Glutamatergic neuron (in vitro differentiated cells): Measurements from ENCODE around the gene PRDX5. TPM values are rescaled to one million over a fixed set of nuclear protein-coding genes. Genes with fewer than 3 reads are reported as not detected.

Experiments used
- DNase-seq: peaks from one replicate; pipeline ENCODE4 v3.0.0; 2022
- H3K27ac Mint-ChIP-seq: one replicate; pipeline ENCODE4 v1.8.0; 2020; ENCODE audit warnings: mild to moderate bottlenecking, mixed read lengths, inconsistent platforms; ENCODE audit not compliant: unreplicated experiment
- H3K27me3 Mint-ChIP-seq: one replicate; pipeline ENCODE4 v1.8.0; 2020; ENCODE audit warnings: mild to moderate bottlenecking, moderate library complexity, mixed read lengths, inconsistent platforms; ENCODE audit not compliant: unreplicated experiment
- H3K36me3 Mint-ChIP-seq: one replicate; pipeline ENCODE4 v1.8.0; 2020; ENCODE audit warnings: mild to moderate bottlenecking, mixed read lengths, inconsistent platforms; ENCODE audit not compliant: unreplicated experiment
- H3K4me1 Mint-ChIP-seq: one replicate; pipeline ENCODE4 v1.8.0; 2020; ENCODE audit warnings: mild to moderate bottlenecking, low read depth, mixed read lengths, inconsistent platforms; ENCODE audit not compliant: unreplicated experiment
- H3K4me3 Mint-ChIP-seq: one replicate; pipeline ENCODE4 v1.8.0; 2020; ENCODE audit warnings: mild to moderate bottlenecking, mixed read lengths, inconsistent platforms; ENCODE audit not compliant: unreplicated experiment
- H3K9me3 Mint-ChIP-seq: one replicate; pipeline ENCODE4 v1.8.0; 2020; ENCODE audit warnings: mild to moderate bottlenecking, moderate library complexity, mixed read lengths, inconsistent platforms; ENCODE audit not compliant: unreplicated experiment
- CTCF ChIP-seq: fragments of 200-600 bp; sonication (generic); IDR thresholded peaks from one replicate; pipeline ENCODE4 v1.5.0; 2021; ENCODE audit not compliant: partially characterized antibody, unreplicated experiment
- long read RNA-seq: library from polyadenylated mRNA; unstranded; transcript quantifications from one replicate; pipeline ENCODE4 v2.0.0, GENCODE V29; 2020; ENCODE audit not compliant: unreplicated experiment
- total RNA-seq: library from RNA; stranded (reverse); fragmentation: NEBNext Ultra II Directional; extraction: Animal tissue kit (Norgen Biotek cat#: 25700); gene quantifications from one replicate; pipeline ENCODE4 v1.2.1, GENCODE V29; 2021; ENCODE audit not compliant: unreplicated experiment

Gene PRDX5
- 418 TPM for total RNA-seq
- long read RNA-seq, transcript PRDX5-202 (4 exons, 463 nt) = minor isoform, 28 of 521 reads
- long read RNA-seq, transcript PRDX5-201 (6 exons, 893 nt) = major isoform, 442 of 521 reads
- long read RNA-seq, transcript PRDX5-203 (5 exons, 596 nt) = minor isoform, 13 of 521 reads
- long read RNA-seq, partial matches to known transcripts = 3 of 521 reads
- long read RNA-seq, other reads (novel, unspliced or antisense) = 35 of 521 reads

- Mint-ChIP-seq H3K36me3 (peaks cover 4% of the 10 kb centered on the region), H3K9me3 (peaks cover 10% of the 10 kb centered on the region), H3K4me1 (peaks cover 22% of the 10 kb centered on the region), H3K27ac (peak within 1 kb of the TSS; percentile 98), H3K27me3 (peaks cover 17% of the 10 kb centered on the region), H3K4me3 (peak within 1 kb of the TSS; percentile 95)
- DNase-seq = peak; percentile 94
- TF ChIP-seq CTCF = no peak
These were observed at the start of gene PRDX5 for GRCh38 chr11:64317961-64318765. Gene PRDX5 (plus strand): TSS chr11:64318121. CDS start chr11:64318216, 95 bp downstream.

GRCh38 chr11:64268893-64269539, 48.9 kb upstream of the PRDX5 start:
- Mint-ChIP-seq H3K36me3 (no peaks in the 10 kb centered on the region), H3K27ac (peak overlapping the region; percentile 95), H3K27me3 (peaks cover 15% of the 10 kb centered on the region), H3K9me3 (peaks cover 16% of the 10 kb centered on the region), H3K4me3 (peak overlapping the region; percentile 90), H3K4me1 (peaks cover 2% of the 10 kb centered on the region)
- TF ChIP-seq CTCF = no peak
- peak; percentile 69 for DNase-seq

- Mint-ChIP-seq H3K4me3 (peak overlapping the region; percentile 100), H3K27me3 (peaks cover 15% of the 10 kb centered on the region), H3K9me3 (peaks cover 16% of the 10 kb centered on the region), H3K27ac (peak overlapping the region; percentile 98), H3K36me3 (no peaks in the 10 kb centered on the region), H3K4me1 (peaks cover 2% of the 10 kb centered on the region)
- no peak for TF ChIP-seq CTCF
- peak; percentile 97 for DNase-seq
These were observed 48.2 kb upstream of the PRDX5 start for GRCh38 chr11:64269540-64270220.

GRCh38 chr11:64275031-64275800, 42.7 kb upstream of the PRDX5 start:
- DNase-seq = no peak
- no peak overlapping the region for H3K27ac Mint-ChIP-seq
- no peak for TF ChIP-seq CTCF
- H3K9me3 Mint-ChIP-seq = peaks cover 7% of the 10 kb centered on the region
- H3K36me3 Mint-ChIP-seq = no peaks in the 10 kb centered on the region
- no peaks in the 10 kb centered on the region for H3K4me1 Mint-ChIP-seq
- no peak overlapping the region for H3K4me3 Mint-ChIP-seq
- H3K27me3 Mint-ChIP-seq = peaks cover 6% of the 10 kb centered on the region
